GM19467 (cell line): ENCODE measurements around the gene POMGNT2.
"Not testable (repeated sequence)": the region's sequence is repeated elsewhere in the genome, so short reads cannot be mapped to it uniquely, and the experiment has no call there.

Source experiments
- ATAC-seq: cut with Tn5 transposase; IDR thresholded peaks from one replicate; pipeline ENCODE4 v1.9.1; 2021; ENCODE audit warnings: mild to moderate bottlenecking, moderate library complexity; ENCODE audit not compliant: unreplicated experiment

Gene POMGNT2

DNA sequence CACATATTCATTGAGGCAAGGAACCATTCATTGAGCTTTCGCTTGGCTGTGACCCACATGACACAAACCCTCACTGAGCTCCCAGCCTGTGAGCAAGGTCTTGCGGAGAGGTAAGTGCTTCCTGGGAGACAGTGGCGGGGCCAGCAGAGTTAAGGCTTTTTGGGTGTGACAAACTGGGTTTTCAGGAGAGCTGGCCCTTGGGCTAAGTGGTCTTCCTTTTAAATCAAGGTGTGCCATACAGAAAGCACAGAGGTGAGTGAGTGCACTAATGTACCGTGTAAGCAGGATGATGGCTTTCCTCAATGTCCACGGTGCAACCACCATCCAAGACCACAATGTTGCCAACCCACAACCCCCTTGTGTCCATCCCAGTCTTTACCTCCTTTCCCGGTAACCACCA is 28.6 kb downstream of the POMGNT2 start:
- ATAC-seq = no peak

DNA sequence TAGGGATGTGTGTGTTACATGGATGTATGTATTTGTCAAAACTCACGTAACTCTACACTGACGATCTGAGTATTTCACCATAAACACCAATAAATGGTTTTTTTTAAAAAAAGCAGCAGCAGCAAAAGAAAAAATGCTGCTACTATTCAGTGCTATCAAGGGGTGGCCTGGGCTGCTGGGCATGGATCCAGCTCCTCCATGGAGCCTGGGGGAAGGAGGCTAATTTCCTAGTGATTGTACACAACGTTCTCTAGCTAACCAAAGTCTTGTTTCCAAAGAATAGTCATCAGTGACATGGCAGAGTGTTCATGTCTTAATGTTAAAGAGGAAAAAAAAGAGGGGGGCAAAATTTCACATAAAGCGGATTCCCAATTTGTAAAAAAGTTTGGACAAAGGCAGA is 29.0 kb downstream of the POMGNT2 start:
- ATAC-seq = no peak

DNA sequence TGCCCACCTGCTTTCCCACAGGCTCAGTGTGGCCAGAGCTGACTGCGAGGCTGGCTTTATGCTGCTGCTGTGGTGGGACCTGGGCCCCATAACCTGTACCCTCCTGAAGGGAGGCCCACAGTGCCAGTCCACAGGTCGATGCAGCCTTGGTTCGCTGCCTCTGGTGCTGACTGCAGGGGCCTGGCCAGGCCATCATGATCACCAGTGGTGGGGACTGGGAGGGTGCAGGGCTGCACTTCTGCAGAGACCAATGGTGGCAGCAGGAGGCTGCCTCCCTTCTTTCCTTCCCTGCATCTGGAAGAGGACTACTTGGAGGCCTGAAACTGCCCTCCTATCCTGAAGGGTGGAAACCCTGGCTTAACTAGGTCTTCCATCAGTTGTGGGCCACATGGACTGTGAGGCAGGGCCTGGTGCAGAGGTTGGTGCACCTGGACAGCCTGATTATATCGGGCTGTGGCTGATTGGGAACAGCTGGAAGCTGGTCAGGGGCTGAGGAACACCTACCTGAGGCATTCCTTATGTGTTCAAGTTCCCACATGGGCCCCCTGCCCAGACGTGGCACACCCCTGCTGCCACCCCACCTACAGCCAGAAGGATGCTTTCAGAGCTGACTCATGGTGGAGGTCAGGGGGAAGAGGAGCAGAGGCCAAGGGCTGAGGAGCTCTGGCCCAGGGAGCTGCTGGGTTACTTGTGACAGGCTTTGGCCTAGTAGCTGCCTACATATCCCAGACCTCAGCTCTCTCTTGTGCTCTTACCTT is 29.8 kb downstream of the POMGNT2 start:
- no peak for ATAC-seq

DNA sequence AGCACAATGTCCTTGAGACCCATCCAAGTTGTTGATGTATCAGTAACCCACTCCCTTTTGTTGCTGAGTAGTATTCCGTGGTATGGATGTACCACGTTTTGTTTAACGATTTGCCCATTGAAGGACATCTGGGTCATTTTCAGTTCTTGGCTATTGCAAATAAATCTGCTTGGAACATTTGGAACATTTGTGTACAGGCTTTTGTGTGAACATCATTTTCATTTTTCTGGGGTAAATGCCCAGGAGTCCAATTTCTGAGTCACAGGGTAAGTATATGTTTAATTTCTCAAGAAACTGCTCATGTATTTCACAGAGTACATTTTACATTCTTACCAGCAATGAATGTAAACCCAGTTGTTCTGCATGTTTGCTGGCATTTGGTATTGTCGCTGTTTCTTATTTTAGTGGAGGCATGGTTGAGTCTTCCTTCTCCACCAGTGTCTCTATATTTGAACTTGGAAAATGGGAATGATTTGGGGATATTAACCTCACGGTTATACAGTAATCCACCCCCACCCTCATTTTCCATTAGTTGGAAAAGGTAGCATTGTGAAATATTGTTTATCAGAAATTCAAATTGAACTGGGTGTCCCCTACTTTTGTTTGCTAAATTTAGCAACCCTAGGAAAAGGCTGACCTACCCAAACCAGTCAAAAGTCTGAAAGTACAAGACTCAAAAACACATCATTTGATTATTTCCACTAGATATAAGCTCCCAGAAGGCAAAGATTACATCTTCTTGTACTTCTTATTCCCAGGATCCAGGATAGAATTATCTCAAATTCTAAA is 30.8 kb downstream of the POMGNT2 start:
- no peak for ATAC-seq

DNA sequence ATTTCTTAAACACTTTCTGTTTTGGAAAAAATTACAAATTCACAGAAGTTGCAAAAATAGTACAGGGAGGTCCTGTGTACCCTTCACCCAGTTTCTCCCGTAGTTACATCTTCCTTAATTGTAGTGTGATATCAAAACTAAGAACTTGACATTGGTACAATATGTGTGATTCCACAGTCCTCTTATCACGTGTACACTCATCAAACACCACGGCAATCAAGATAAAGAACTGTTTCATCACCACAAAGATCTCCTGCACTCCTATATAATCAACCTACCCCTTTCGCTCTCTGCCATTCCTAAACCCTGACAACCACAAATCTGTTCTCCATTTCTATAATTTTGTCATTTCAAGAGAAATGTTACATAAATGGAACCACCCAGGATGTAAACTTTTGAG is 31.4 kb downstream of the POMGNT2 start:
- no peak for ATAC-seq

DNA sequence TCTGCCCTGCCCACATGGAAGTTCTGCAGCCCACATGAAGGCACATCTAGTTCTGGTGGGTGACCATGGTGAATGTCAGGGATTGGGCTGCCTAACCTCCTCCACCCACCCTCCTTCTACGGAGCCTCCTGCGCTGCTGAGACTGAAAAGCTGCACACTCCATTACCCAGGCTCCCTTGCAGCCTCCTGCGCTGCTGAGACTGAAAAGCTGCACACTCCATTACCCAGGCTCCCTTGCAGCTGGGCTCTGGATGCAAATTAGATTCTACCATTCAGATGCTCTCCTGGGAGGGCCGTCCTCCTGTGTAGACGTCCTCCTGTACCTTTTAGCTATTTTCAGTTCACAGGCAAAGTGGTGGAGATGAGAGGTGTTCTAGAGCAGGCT is 32.1 kb downstream of the POMGNT2 start:
- ATAC-seq = no peak

DNA sequence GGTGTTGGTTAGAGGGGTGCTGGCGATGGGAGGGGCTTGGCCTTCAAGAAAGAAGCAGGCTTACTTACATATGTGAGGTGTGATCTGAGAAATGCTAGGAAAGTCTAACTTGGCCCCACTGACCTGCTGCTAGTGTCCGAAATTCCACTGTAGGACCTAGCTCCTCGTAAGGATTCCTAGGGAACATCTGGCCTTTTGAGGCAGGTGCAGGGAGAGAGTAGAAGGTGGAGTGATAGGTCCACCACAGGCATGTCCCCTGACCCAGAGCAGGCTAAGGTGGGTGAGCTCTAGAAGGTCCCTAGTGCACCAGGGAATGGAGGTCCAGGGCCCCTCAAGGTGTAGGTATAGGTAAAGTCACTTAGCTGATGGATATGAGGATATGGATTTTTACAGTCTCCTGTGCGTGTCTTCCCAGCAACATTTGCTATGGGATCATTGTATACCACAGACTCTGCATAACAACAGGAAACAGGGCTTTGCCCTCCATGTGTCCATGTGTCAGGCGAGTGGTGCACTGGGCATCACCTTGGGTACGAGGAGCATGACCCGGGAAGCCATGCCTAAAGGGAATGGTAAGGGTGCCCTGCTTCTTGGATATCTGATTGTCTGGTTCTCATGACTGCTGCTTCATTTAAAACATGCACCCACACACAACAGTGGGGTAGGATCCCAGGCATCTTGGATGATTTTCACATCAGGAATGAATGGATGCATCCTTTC is 32.6 kb downstream of the POMGNT2 start:
- ATAC-seq = no peak

DNA sequence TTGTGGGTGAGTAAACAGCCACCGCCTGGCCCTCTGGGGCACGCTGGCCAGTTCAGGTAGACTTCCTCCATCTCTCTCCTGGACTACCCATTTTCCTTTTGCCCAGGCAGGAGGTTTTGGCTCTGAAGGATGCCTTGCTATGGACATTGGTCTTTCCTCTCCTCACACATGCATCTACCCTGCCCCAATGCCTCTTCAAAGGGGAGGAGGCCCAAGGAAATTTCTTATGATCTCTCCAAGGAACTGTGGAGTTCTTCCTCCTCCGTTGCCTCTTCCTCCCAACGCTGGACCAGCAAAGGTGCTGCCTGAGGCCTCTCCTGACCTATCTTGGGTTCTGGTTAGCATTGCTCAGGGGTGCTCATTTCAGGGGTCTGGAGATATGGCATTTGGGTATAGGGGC is 33.5 kb downstream of the POMGNT2 start:
- ATAC-seq = no peak

DNA sequence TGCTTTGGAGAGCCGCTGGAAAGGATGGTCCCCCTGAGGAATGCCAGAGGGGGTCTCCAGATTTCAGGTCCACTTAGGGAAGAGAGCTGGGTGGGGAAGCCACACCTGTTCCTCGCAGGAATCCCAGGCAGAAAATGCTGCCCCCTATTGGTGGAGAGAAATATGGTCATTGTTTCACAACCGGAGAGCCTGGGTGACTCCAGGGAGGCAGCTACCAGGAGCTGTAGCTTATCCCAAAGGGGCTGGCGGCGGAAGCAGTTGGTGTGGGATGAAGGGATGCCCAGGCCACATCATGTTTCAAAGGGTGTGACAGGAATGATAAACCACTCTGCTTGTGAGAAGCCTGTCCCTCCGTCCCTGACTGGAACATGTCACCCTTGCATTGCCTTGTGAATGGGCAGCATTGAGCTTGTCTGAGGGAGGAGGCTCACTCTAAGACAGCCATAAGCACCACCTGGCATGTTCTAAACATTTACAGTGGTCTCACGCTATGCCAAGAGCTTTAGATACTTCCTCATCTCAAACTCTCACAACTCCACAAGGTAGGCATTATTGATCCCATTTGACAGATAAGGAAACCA is 34.5 kb downstream of the POMGNT2 start:
- no peak for ATAC-seq

DNA sequence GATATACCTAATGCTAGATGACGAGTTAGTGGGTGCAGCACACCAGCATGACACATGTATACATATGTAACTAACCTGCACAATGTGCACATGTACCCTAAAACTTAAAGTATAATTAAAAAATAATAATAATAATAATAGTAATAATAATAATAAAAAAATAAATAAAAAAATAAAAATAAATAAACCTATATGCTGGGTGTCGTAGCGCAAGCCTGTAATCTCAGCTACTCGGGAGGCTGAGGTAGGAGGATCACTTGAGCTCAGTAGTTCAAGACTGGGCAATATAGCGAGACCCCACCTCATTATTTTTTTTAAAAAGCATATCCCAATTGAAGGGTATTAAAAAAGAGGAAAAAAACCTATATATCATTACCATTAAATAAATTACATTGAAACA is 35.2 kb downstream of the POMGNT2 start:
- ATAC-seq = not testable (repeated sequence)

DNA sequence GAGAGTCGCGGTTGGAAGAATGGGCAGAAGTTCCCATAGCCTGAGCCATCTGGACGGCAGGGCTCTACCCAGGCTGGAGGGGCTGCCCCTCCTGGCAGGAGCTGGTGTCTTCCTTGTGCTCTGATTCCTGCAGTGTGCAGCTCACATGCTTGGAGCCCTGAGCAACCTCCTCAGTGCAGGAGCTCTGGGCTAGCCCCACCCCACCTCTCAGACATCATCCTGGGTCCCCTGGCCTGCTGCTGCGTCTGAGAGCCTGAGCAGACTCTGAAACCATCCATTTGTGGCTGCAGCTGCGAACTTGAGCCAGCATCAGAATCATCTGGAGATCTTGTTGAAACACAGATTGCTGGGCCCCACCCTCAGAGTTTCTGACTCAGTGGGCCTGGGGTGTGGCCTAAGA is 42.8 kb downstream of the POMGNT2 start:
- no peak for ATAC-seq

DNA sequence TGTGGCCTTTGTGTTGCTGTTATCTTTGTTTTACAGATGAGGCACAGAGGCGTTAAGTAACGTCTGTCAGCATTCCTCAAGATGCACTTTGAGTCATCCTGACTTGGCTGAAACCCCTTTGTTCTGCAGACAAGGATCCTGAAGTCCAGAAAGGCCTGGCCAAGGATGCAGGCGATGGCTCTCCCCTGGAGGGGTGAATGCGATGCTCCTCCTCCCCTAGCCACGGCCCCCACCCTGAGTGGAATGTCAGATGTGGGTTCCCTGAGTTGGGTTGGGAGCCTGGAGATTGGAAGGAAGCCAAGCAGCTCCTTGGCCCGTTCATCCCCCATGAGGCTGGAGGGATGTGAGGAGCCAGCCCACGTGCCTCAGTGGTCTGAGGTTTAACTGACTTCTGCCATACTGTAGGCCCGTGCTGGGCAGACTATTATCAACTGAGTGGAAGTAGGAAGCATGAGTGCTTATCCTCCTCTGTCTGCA is 43.3 kb downstream of the POMGNT2 start:
- ATAC-seq = no peak

DNA sequence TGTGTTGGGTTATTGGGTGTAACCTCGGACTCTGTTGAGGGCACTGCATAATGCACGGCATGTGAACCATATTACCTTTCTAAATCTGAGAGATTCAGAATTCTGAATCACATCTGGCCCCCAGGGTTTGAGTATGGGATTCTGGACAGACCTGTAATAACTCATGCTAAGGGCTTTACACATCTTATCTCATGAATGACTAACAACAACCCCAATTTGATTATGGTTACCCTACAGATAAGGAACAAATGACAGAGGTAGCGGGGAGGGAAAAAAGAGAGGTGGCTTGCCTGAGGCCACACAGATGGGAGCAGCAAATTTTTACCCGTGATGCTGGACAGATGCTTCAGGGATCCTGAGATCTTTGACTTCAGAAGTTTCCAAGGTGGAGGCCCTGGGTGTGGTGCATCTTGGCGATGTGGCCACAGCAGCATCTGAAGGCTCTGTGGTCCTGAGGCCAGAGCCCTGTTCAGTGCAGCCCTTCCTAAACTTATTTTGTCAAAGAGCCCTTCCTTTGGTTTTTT is 43.8 kb downstream of the POMGNT2 start:
- ATAC-seq = no peak

DNA sequence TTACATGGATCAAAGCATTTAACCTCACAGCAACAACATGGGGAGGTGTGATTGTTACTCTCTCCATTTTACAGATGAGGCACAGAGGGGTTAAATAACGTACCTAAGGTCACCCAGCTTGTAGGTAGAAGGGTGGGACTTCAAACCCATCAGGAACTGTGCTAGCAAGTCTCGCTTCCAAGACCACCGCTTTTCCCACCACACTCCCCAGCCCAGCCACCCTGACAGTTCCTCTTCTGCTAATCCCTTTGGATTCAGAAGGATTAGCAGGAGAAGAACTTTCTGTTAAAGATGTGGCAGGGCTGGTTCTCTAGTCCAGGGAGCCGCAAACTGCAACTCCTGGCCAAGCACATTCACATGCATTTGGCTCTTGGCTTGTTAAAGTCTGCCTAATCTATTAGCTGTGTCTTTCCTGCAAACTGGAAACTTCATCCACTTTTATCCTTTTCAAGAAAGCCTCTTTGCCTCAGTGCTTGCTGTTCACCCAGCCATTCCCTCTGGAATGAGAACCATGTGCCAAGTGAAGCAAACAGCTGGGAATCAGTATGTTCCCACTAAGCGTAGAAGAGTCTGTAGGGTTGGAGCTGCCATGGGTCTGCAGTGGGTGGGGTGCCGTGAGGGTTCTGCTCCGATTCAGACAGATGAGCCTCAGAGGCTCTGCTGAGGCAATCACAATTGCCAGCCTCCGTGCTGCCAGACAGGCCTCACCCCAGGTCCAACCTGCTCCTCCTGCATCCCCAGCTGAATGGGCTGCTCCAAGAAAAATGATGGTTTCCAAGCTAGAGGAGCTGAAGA is 44.6 kb downstream of the POMGNT2 start:
- ATAC-seq = no peak

DNA sequence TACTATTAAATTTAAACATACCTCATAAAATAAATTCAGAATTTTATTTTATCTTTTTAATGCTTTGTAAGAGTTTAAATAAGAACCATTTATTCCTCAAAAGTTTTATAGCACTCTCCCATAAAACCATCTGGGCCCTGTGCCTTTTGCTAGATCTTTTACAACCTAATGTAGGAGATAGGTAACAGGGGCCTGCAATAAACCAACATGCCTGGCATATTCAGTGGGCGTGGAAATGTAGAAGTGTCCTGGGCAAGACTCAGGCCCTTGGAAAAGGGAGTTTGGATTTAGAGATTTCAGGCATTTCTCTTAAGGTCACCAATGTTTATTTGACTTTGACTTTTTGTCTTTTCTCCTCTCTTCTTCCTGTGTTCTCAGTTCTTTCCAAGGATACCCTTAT is 46.4 kb downstream of the POMGNT2 start:
- ATAC-seq = no peak

DNA sequence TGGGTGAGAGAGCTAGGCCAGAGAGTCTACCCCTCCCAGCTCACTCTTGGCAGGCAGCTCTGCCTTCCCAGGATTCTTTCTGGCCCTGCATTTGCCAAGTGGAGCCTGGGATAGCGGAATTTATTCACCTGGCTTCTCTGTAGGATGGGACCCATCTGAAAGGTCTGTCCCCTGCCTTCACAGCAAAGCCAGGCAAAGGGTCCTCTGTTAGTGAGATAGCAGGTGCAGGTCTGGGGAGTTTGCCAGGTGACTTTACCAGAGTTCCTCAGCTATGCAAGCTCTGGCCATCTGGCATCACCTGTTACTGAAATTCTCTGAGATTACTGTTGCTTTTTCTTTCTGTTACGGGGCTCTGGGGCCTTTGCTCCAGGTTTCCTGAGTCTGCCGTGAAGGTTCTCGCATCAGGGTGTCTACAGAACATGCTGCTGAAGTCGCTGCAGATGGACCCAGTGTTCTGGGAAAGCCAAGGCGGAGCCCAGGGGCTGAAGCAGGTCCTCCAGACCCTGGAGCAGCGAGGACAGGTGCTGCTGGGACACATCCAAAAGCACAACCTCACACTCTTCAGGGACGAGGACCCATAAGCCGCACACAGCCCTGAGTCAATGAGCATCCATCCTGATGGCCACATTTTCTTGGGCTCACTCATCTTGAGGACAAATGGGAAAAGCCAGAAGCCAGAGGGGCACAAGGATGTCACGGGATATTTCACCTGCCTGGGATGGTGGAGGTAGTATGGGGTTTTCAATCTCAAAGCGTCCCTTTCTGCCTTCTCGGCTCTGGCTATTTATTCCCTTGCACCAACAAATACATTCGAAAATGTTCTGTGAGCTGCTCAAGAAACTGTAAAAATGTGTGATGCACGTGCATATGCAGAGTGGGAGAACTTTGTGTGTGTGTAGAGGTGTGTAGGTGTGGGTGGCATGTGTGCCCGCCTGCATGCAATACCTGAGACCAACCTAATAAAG is 49.8 kb downstream of the POMGNT2 start:
- no peak for ATAC-seq

DNA sequence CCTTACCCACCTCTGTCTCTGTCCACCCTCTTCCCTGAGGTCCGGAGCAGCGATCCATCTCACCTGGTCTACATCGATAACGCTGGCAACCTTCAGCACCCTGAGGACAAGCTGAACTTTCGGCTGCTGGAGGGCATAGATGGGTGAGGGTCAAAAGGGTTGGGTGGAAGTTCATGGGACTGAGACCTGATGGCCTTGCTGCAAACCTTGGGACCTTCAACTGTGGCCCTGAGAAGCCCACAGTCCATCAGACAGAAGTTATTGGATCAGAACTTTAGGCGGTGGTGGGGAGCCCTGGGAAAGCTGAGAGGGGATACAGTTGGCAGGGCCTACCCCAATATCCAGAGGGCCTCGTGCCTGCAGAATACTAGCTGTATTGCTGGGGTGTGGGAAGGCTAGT is 50.5 kb downstream of the POMGNT2 start:
- ATAC-seq = no peak

DNA sequence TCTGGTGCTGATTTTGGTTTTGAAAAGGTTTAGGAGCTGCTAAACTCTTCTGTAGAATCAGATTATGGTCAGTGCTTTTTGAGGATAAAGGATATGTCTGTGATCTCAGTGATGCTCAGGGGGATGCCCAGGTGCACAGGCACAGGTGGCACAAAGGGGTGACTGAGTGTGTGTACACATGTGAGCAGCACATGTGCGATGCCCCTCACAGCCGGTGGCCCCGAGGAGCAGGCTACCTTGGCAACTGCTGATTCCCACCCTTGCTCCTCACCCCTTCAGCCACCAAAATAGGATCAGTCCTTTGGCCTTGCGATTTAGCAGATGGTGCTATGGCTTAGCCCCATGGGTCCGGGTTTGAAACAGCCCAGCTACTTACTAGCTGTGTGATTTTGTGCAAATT is 51.1 kb downstream of the POMGNT2 start:
- ATAC-seq = no peak

DNA sequence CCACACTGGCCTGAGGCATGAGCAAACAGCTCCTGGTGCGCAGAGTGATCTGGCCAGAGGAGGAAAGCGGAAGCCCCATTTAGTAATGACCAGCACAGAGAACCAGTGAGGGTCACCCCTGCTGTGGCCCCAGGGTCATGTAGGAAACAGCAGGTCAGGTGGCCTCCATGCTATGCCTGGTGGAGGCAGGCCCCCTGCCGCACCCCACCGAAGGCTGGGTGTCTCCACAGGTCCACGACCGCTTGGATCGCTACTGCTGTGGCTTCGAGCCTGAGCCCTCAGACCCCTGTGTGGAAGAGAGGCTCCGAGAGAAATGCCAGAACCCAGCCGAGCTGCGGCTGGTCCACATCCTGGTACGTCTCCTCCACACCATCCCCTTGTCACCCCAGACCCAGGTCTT is 52.6 kb downstream of the POMGNT2 start:
- ATAC-seq = no peak
